ENCODE data around the gene TMEM218.
"Not testable (repeated sequence)": the region's sequence is repeated elsewhere in the genome, so short reads cannot be mapped to it uniquely, and the experiment has no call there.

Gene TMEM218

GRCh38 chr11:125073616-125074483 is 37.6 kb downstream of the TMEM218 start:
- no peak for DNase-seq

GRCh38 chr11:125072961-125073590 is 38.4 kb downstream of the TMEM218 start:
- DNase-seq: no peak

GRCh38 chr11:125072218-125072960 is 39.0 kb downstream of the TMEM218 start:
- no peak for DNase-seq

GRCh38 chr11:125071846-125072217 is 39.6 kb downstream of the TMEM218 start:
- no peak for DNase-seq

GRCh38 chr11:125071435-125071834 is 40.0 kb downstream of the TMEM218 start:
- no peak for DNase-seq

GRCh38 chr11:125070699-125071254 is 40.6 kb downstream of the TMEM218 start:
- no peak for DNase-seq

GRCh38 chr11:125069796-125070195 is 41.6 kb downstream of the TMEM218 start:
- DNase-seq: no peak

GRCh38 chr11:125069008-125069407 is 42.4 kb downstream of the TMEM218 start:
- DNase-seq: no peak

- no peak for DNase-seq
Measured at GRCh38 chr11:125068368-125068767, 43.1 kb downstream of the TMEM218 start.

- DNase-seq: no peak
Measured at GRCh38 chr11:125064070-125064469, 47.4 kb downstream of the TMEM218 start.

GRCh38 chr11:125063429-125064043 is 47.9 kb downstream of the TMEM218 start:
- DNase-seq: no peak

- DNase-seq: no peak
Measured at GRCh38 chr11:125062931-125063428, 48.4 kb downstream of the TMEM218 start, which contains the start of gene SLC37A2. Gene SLC37A2, plus strand, starts transcription at chr11:125063305. Its CDS starts 63 bp downstream, at chr11:125063368.

- DNase-seq: no peak
Measured at GRCh38 chr11:125062218-125062930, 49.1 kb downstream of the TMEM218 start.

GRCh38 chr11:125061281-125061680 is 50.1 kb downstream of the TMEM218 start:
- DNase-seq: no peak

GRCh38 chr11:125057693-125058016 is 53.8 kb downstream of the TMEM218 start:
- no peak for DNase-seq

GRCh38 chr11:125056931-125057692 is 54.3 kb downstream of the TMEM218 start:
- no peak for DNase-seq

- DNase-seq: not testable (repeated sequence)
Measured at GRCh38 chr11:125056111-125056510, 55.3 kb downstream of the TMEM218 start.

GRCh38 chr11:125055107-125055715 is 56.2 kb downstream of the TMEM218 start:
- no peak for DNase-seq

GRCh38 chr11:125053167-125053566 is 58.3 kb downstream of the TMEM218 start:
- DNase-seq: no peak

- no peak for DNase-seq
Measured at GRCh38 chr11:125052047-125052446, 59.4 kb downstream of the TMEM218 start.

All from central memory CD4-positive, alpha-beta T cell (primary cell).